ENCODE results near the gene C3orf52. TPM values are rescaled to one million over a fixed set of nuclear protein-coding genes. Genes with fewer than 3 reads are reported as not detected.

Gene C3orf52
- total and polyA plus RNA-seq, 10 of the 15 experiments (the other 5 are each of a cell fraction or from before 2014, with no cell fraction given), result 0.15 to 1.9 (median 0.73) TPM

DNA sequence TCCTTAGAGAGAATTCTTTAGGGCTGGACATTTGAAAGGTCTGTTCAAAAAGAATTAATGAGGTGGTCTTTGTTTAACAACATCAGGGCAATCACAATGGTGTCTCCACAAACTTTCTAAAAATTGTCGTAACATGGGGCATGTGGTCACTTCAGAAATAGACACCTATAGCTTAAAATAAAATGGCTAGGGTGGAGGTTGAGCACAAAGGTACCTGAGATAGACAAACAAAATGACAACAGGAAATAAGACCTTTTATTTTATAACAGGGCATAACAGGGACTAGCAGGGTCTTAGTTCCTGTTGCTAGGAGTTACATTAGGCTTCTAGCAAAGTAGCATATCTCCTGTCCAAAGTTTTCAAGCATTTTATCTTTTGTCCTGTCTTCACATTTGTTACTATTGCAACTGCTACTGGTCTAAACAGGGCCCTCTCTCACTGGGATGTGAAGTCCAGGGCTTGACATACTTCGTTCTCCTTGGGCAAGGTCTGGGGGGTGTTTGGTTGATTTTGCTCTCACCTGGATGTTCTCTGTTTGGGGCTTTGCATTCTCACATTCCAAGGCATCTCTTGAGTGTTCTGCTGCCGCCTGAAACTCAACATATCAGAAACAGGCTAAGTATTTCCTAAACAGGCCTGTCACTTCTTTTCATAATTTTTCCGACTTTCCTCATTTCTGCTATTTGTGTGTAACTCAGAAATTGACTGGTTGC is 43.9 kb downstream of the C3orf52 start:
- Histone ChIP-seq H3K79me2 (ENCODE audit: control insufficient read depth, insufficient read depth, low read length) (peaks cover 94% of the 10 kb centered on the region), H3K4me1 (ENCODE audit: control insufficient read depth, insufficient read depth, low read length) (peaks cover 47% of the 10 kb centered on the region), H3K9me3 (replicated peaks; ENCODE audit: control insufficient read depth, insufficient read depth, low read length) (no peaks in the 10 kb centered on the region), H3K4me2 (ENCODE audit: control insufficient read depth, insufficient read depth) (peak overlapping the region; percentile 95), H3K36me3 (ENCODE audit: control insufficient read depth in 2 of 2, insufficient read depth in 2 of 2, low read length in 1 of 2) (peaks cover 0 to 6% of the 10 kb centered on the region in 2 experiments; a peak in 1 of 4 replicates), H4K20me1 (ENCODE audit: control insufficient read depth, insufficient read depth) (no peaks in the 10 kb centered on the region), H2AFZ (ENCODE audit: control insufficient read depth, low read depth, low read length) (no peak overlapping the region), H3K27me3 (replicated peaks in 1 of 2; ENCODE audit: control insufficient read depth in 2 of 2, insufficient read depth in 2 of 2, low read length in 1 of 2) (no peaks in the 10 kb centered on the region), H3K27ac (ENCODE audit: control insufficient read depth, insufficient read depth) (peak overlapping the region; percentile 99), H3K9ac (ENCODE audit: control insufficient read depth, insufficient read depth, low read length) (peak overlapping the region; percentile 98), H3K4me3 (peak overlapping the region; percentile 78)
- ChIA-PET CTCF (interaction anchor here (1.8 to 18.1 kb wide), 5 partner anchors 13 to 330 kb away, joined by 7 to 226 read pairs (median 7); partner anchors contain the start of gene SLC9C1), POLR2A (interaction anchor here (0.9 to 12.8 kb wide), 6 partner anchors 13 to 367 kb away, joined by 3 to 345 read pairs (median 6); partner anchors contain the start of genes BTLA and CD200), SMC1A (ENCODE audit: uncharacterized antibody, unreplicated experiment) (interaction anchor here (0.5 to 18.5 kb wide), 10 partner anchors 7 to 1519 kb away, joined by 3 to 489 read pairs (median 5); partner anchors contain the start of gene SLC9C1), RAD21 (ENCODE audit: unreplicated experiment) (interaction anchor here (0.7 to 17.9 kb wide), 8 partner anchors 9 to 436 kb away, joined by 3 to 457 read pairs (median 5); no protein-coding TSS in a partner anchor)
- no peak for FAIRE-seq
- 1% methylated on average over 4 of the region's 4 CpGs for WGBS (ENCODE audit: insufficient coverage, insufficient replicate concordance, low lambda C conversion rate, missing lambda C conversion rate)
- ATAC-seq, result peak; percentile 3
- DNase-seq (ENCODE audit: low read depth, low spot score), result no peak
- no TSS peak for BruUV-seq (replicated peaks)
- intact Hi-C loops (cut with micrococcal nuclease; ENCODE audit: unreplicated experiment) (loop anchor here (10.0 kb wide), 1 partner anchor 365 kb away; the partner anchor contains the start of gene BTLA), in situ Hi-C loops (cut with MboI) (no loop called here)
- TF ChIP-seq PAX8 (IDR thresholded peaks at IDR 0.05) (peak; percentile 46; the same call in 1 of the 2 replicates), FOS (IDR thresholded peaks at IDR 0.05; ENCODE audit: borderline replicate concordance, extremely low read depth, insufficient read length) (no peak), POLR2AphosphoS5 (IDR thresholded peaks at IDR 0.05; ENCODE audit: low read length) (peak; percentile 50; the same call in 1 of the 2 replicates), WRNIP1 (IDR thresholded peaks at IDR 0.05; ENCODE audit: borderline replicate concordance, low read depth, low read length) (no peak), ZSCAN29 (IDR thresholded peaks at IDR 0.05) (no peak), ZZZ3 (IDR thresholded peaks at IDR 0.05; ENCODE audit: control insufficient read depth, insufficient read length, low read depth) (no peak), POLR2A (IDR thresholded peaks at IDR 0.05; ENCODE audit: low read depth, low read length) (peak; percentile 40; the same call in 1 of the 2 replicates), PAX5 (IDR thresholded peaks at IDR 0.05; ENCODE audit: borderline replicate concordance, low read depth, low read length) (no peak), BCL11A (IDR thresholded peaks at IDR 0.05; ENCODE audit: low read depth, low read length) (no peak), MEF2A (IDR thresholded peaks at IDR 0.05; ENCODE audit: insufficient read depth, low read depth, low read length) (peak; percentile 70), SPI1 (IDR thresholded peaks at IDR 0.05; ENCODE audit: borderline replicate concordance, insufficient read depth, low read depth, low read length) (no peak), ZNF384 (IDR thresholded peaks at IDR 0.05; ENCODE audit: borderline replicate concordance, low read depth, low read length) (no peak), RCOR1 (conservative IDR thresholded peaks at IDR 0.05; ENCODE audit: low read depth, low read length) (no peak), CHD1 (IDR thresholded peaks at IDR 0.05; ENCODE audit: low read depth, low read length) (0 out of 2 replicates have a peak, but pooled peaks have one; percentile 74), SMC3 (IDR thresholded peaks at IDR 0.05; ENCODE audit: borderline replicate concordance, low read length) (no peak), ESRRA (IDR thresholded peaks at IDR 0.05; ENCODE audit: low read length) (no peak)
- TF ChIP-seq, protein P1, sequence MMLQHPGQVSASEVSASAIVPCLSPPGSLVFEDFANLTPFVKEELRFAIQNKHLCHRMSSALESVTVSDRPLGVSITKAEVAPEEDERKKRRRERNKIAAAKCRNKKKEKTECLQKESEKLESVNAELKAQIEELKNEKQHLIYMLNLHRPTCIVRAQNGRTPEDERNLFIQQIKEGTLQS (IDR thresholded peaks at IDR 0.05; ENCODE audit: borderline replicate concordance, extremely low read depth, low read depth, low read length), result no peak
- TF ChIP-seq, protein P2, sequence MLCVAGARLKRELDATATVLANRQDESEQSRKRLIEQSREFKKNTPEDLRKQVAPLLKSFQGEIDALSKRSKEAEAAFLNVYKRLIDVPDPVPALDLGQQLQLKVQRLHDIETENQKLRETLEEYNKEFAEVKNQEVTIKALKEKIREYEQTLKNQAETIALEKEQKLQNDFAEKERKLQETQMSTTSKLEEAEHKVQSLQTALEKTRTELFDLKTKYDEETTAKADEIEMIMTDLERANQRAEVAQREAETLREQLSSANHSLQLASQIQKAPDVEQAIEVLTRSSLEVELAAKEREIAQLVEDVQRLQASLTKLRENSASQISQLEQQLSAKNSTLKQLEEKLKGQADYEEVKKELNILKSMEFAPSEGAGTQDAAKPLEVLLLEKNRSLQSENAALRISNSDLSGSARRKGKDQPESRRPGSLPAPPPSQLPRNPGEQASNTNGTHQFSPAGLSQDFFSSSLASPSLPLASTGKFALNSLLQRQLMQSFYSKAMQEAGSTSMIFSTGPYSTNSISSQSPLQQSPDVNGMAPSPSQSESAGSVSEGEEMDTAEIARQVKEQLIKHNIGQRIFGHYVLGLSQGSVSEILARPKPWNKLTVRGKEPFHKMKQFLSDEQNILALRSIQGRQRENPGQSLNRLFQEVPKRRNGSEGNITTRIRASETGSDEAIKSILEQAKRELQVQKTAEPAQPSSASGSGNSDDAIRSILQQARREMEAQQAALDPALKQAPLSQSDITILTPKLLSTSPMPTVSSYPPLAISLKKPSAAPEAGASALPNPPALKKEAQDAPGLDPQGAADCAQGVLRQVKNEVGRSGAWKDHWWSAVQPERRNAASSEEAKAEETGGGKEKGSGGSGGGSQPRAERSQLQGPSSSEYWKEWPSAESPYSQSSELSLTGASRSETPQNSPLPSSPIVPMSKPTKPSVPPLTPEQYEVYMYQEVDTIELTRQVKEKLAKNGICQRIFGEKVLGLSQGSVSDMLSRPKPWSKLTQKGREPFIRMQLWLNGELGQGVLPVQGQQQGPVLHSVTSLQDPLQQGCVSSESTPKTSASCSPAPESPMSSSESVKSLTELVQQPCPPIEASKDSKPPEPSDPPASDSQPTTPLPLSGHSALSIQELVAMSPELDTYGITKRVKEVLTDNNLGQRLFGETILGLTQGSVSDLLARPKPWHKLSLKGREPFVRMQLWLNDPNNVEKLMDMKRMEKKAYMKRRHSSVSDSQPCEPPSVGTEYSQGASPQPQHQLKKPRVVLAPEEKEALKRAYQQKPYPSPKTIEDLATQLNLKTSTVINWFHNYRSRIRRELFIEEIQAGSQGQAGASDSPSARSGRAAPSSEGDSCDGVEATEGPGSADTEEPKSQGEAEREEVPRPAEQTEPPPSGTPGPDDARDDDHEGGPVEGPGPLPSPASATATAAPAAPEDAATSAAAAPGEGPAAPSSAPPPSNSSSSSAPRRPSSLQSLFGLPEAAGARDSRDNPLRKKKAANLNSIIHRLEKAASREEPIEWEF (IDR thresholded peaks at IDR 0.05; ENCODE audit: insufficient replicate concordance, low read depth, low read length), result peak; percentile 28
